Endothelial cell of umbilical vein (primary cell): ENCODE data around the gene PCDH9. TPM values are rescaled to one million over a fixed set of nuclear protein-coding genes. Genes with fewer than 3 reads are reported as not detected.

Source experiments
- BruUV-seq: library from RNA; stranded (reverse); fragments of 400-500 nt; replicated peaks from 2 replicates; lab custom pipeline; 2021; lab: Mats Ljungman, UMichigan
- CTCF ChIA-PET: fragments of 300-600, 350-600 bp; sonication (Branson Sonifier 250); formaldehyde crosslinking; loops from one replicate; lab custom pipeline; 2021; ENCODE audit warnings: antibody characterized with exemption, inconsistent platforms; lab: Charles Lee
- POLR2A ChIA-PET: fragments of 300-600, 350-600 bp; sonication (Branson Sonifier 250); formaldehyde crosslinking; loops from one replicate; lab custom pipeline; 2021; ENCODE audit warnings: antibody characterized with exemption, inconsistent platforms; lab: Charles Lee
- DNase-seq: peaks from one replicate; pipeline ENCODE4 v3.0.0-alpha.2; 2011; ENCODE audit warnings: low read depth, low spot score
- FAIRE-seq: peaks from 2 replicates; lab custom pipeline; 2011; peaks lifted over from hg19 to GRCh38; lab: Jason Lieb, UNC
- H2AFZ ChIP-seq: 2 replicates; pipeline ENCODE4 v1.6.0; 2012; ENCODE audit warnings: low read depth, low read length, control low read depth, inconsistent platforms
- H3K27ac ChIP-seq: 2 replicates; pipeline ENCODE4 v1.5.1; 2011; ENCODE audit warnings: low read depth, mild to moderate bottlenecking, control low read depth, low read length, moderate library complexity; ENCODE audit not compliant: insufficient read depth
- H3K27me3 ChIP-seq, 2 experiments: 2 replicates each; pipeline versions ENCODE4 v1.6.0 to v1.6.1; 2011; ENCODE audit warnings: low read length in 2 of 2, mixed read lengths in 1 of 2; ENCODE audit not compliant: control insufficient read depth in 2 of 2, insufficient read depth in 2 of 2
- H3K36me3 ChIP-seq, 2 experiments: 2 replicates in 1 of 2; 3 replicates in 1 of 2; pipeline ENCODE4 v1.5.1; 2011; ENCODE audit warnings: low read length in 2 of 2, mild to moderate bottlenecking in 1 of 2, moderate library complexity in 1 of 2; ENCODE audit not compliant: control insufficient read depth in 2 of 2, insufficient read depth in 2 of 2; ENCODE audit errors: extremely low read depth in 1 of 2
- H3K4me1 ChIP-seq: 3 replicates; pipeline ENCODE4 v1.5.1; 2011; ENCODE audit warnings: mild to moderate bottlenecking, low read length; ENCODE audit not compliant: control insufficient read depth, insufficient read depth; ENCODE audit errors: extremely low read depth
- H3K4me2 ChIP-seq: 2 replicates; pipeline ENCODE4 v1.6.1; 2011; ENCODE audit warnings: low read length, control low read depth, mixed read lengths; ENCODE audit not compliant: insufficient read depth
- H3K4me3 ChIP-seq, 3 experiments: fragments of 200-600 bp in 1 of 3; sonication (generic), shearing (Covaris generic) in 1 of 3; replicated peaks in 1 of 3; 2 replicates each; pipeline ENCODE4 v1.5.1; 2011 to 2016; ENCODE audit warnings: control low read depth in 3 of 3, low read length in 3 of 3, mild to moderate bottlenecking in 2 of 3, inconsistent platforms in 1 of 3, low read depth in 1 of 3, moderate library complexity in 1 of 3; ENCODE audit not compliant: insufficient read depth in 1 of 3
- H3K79me2 ChIP-seq: 2 replicates; pipeline ENCODE4 v1.6.0; 2012; ENCODE audit warnings: low read length, inconsistent platforms; ENCODE audit not compliant: control insufficient read depth, insufficient read depth
- H3K9ac ChIP-seq: replicated peaks from 2 replicates; pipeline ENCODE3; 2011; ENCODE audit warnings: low read length, control low read depth; ENCODE audit not compliant: insufficient read depth; ENCODE audit errors: extremely low read depth
- H3K9me1 ChIP-seq: replicated peaks from 3 replicates; pipeline ENCODE4 v1.6.0; 2011; ENCODE audit warnings: mild to moderate bottlenecking, low read length; ENCODE audit not compliant: control insufficient read depth, insufficient read depth; ENCODE audit errors: extremely low read depth
- H3K9me3 ChIP-seq: replicated peaks from 2 replicates; pipeline ENCODE4 v1.5.1; 2012; ENCODE audit warnings: low read length, inconsistent platforms; ENCODE audit not compliant: control insufficient read depth, insufficient read depth
- H4K20me1 ChIP-seq: replicated peaks from 2 replicates; pipeline ENCODE3; 2011; ENCODE audit warnings: mild to moderate bottlenecking, low read length; ENCODE audit not compliant: control insufficient read depth, insufficient read depth; ENCODE audit errors: extremely low read depth
- EZH2 ChIP-seq: IDR thresholded peaks from 2 replicates; pipeline ENCODE4 v1.6.1; 2012; ENCODE audit warnings: borderline replicate concordance, low read depth, mild to moderate bottlenecking, moderate library complexity, low read length, inconsistent platforms; ENCODE audit not compliant: severe bottlenecking
- FOS ChIP-seq: IDR thresholded peaks from 2 replicates; pipeline ENCODE4 v1.6.1; 2011; ENCODE audit warnings: mild to moderate bottlenecking, low read length, moderate library complexity, borderline replicate concordance; ENCODE audit not compliant: insufficient read depth
- GATA2 ChIP-seq: IDR thresholded peaks from 2 replicates; pipeline ENCODE4 v1.7.0; 2011; ENCODE audit warnings: low read depth, mild to moderate bottlenecking, moderate library complexity, mixed read lengths, low read length; ENCODE audit not compliant: insufficient read length, insufficient read depth
- JUN ChIP-seq: IDR thresholded peaks from 2 replicates; pipeline ENCODE4 v1.6.1; 2011; ENCODE audit warnings: borderline replicate concordance, low read depth; ENCODE audit not compliant: insufficient read length, insufficient read depth
- MYC ChIP-seq: IDR thresholded peaks from one replicate; pipeline ENCODE4 v1.6.1; 2011; ENCODE audit warnings: mild to moderate bottlenecking, low read depth, low read length
- POLR2A ChIP-seq: IDR thresholded peaks from 2 replicates; pipeline ENCODE4 v1.6.1; 2012; ENCODE audit warnings: low read depth, mild to moderate bottlenecking, control low read depth, low read length
- POLR2AphosphoS5 ChIP-seq: IDR thresholded peaks from 2 replicates; pipeline ENCODE4 v1.6.1; 2012; ENCODE audit warnings: low read depth, mild to moderate bottlenecking, control low read depth, low read length, moderate library complexity; ENCODE audit not compliant: insufficient read depth
- dilution Hi-C: fragments of 300-500 bp; cut with MboI; formaldehyde crosslinking; loops from one replicate; pipeline ENCODE4 v1.15.0; 2019; ENCODE audit warnings: low sequenced_read_pairs; ENCODE audit not compliant: extremely low pct_ligation_motif_present
- intact Hi-C: fragments of 100-400 bp; cut with micrococcal nuclease; formaldehyde crosslinking; loops from one replicate; pipeline ENCODE4 v1.10.0; 2022
- polyA plus RNA-seq, 4 experiments: library from polyadenylated mRNA; depleted of rRNA in 3 of 4; stranded (reverse) in 3 of 4; unstranded in 1 of 4; fragments of >200 nt; gene quantifications; 2 replicates each; pipeline versions ENCODE4 v1.2.1 to v1.2.3, GENCODE V29; 2011 to 2012; ENCODE audit warnings: missing spikeins in 1 of 4
- total RNA-seq: library from RNA; stranded (reverse); gene quantifications from 2 replicates; pipeline ENCODE4 v1.2.3, GENCODE V29; 2021
- TF ChIP-seq, protein P1 (sequence below), 2 donors: IDR thresholded peaks; 1 replicate in 1 of 2; 2 replicates in 1 of 2; pipeline ENCODE4 v1.5.1; 2011; ENCODE audit warnings: low read length in 2 of 2, mild to moderate bottlenecking in 2 of 2, moderate library complexity in 2 of 2, control low read depth in 1 of 2, inconsistent platforms in 1 of 2, low read depth in 1 of 2; ENCODE audit not compliant: insufficient read depth in 1 of 2; ENCODE audit errors: extremely low read depth in 1 of 2
- TF ChIP-seq, protein P2 (sequence below): IDR thresholded peaks from 2 replicates; pipeline ENCODE4 v1.6.1; 2011; ENCODE audit not compliant: insufficient read depth, insufficient read length

PCDH9 gene
- total and polyA plus RNA-seq, 2 donors (not counting 3 experiments of a cell fraction or from before 2014, with no cell fraction given) = 1.1 to 5.2 TPM

DNA sequence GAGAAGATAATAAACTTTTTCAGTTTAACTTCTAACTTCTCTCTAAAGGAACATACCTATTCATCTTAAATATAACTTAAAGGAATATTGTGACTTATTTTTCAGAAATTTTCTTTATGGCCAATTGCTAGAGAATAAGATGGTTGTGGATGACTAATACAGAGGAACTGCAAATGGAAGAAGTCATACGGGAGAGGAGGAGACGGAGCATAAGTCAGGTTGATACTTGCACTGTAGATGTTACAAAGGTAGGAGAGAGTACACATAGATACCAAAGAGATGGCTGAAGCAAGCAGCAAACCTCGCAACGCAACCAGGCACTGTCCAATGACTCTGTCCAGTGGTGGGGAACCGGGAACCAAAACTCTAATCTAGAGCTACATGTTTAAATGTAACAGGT is 963.4 kb downstream of the PCDH9 start:
- BruUV-seq = no TSS peak
- Histone ChIP-seq H3K9me3 (no peaks in the 10 kb centered on the region), H3K4me3 (no peak overlapping the region), H3K27ac (no peak overlapping the region), H3K4me2 (no peak overlapping the region), H3K4me1 (no peaks in the 10 kb centered on the region), H3K9ac (no peak overlapping the region), H3K79me2 (no peaks in the 10 kb centered on the region), H3K9me1 (no peaks in the 10 kb centered on the region), H4K20me1 (no peaks in the 10 kb centered on the region), H3K36me3 (no peaks in the 10 kb centered on the region), H2AFZ (no peak overlapping the region), H3K27me3 (no peaks in the 10 kb centered on the region)
- FAIRE-seq (no peak), DNase-seq (no peak)
- TF ChIP-seq, protein P1, sequence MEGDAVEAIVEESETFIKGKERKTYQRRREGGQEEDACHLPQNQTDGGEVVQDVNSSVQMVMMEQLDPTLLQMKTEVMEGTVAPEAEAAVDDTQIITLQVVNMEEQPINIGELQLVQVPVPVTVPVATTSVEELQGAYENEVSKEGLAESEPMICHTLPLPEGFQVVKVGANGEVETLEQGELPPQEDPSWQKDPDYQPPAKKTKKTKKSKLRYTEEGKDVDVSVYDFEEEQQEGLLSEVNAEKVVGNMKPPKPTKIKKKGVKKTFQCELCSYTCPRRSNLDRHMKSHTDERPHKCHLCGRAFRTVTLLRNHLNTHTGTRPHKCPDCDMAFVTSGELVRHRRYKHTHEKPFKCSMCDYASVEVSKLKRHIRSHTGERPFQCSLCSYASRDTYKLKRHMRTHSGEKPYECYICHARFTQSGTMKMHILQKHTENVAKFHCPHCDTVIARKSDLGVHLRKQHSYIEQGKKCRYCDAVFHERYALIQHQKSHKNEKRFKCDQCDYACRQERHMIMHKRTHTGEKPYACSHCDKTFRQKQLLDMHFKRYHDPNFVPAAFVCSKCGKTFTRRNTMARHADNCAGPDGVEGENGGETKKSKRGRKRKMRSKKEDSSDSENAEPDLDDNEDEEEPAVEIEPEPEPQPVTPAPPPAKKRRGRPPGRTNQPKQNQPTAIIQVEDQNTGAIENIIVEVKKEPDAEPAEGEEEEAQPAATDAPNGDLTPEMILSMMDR (IDR thresholded peaks at IDR 0.05; ENCODE audit: extremely low read depth in 1 of 2, insufficient read depth in 1 of 2, low read depth in 1 of 2, low read length in 2 of 2) = no peak
- TF ChIP-seq FOS (no peak), EZH2 (no peak), POLR2A (no peak), MYC (no peak), GATA2 (no peak), POLR2AphosphoS5 (no peak), JUN (no peak)
- TF ChIP-seq, protein P2, sequence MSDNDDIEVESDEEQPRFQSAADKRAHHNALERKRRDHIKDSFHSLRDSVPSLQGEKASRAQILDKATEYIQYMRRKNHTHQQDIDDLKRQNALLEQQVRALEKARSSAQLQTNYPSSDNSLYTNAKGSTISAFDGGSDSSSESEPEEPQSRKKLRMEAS = no peak
- intact Hi-C loops = no loop called here
- ChIA-PET POLR2A (no interaction called here), CTCF (no interaction called here)
- dilution Hi-C loops = no loop called here
